Coronary artery (tissue), 2 donors: Measurements from ENCODE around the gene E2F2.

Experiments
- DNase-seq: peaks from one replicate; pipeline ENCODE4 v3.0.0-alpha.2; 2017; ENCODE audit warnings: low spot score
- H3K27ac ChIP-seq, 2 donors: fragments of 200-600 bp; sonication (generic); one replicate each; pipeline ENCODE4 v1.5.1; 2016 to 2019
- H3K4me3 ChIP-seq: fragments of 200-600 bp; sonication (generic); 2 replicates; pipeline ENCODE4 v1.5.1; 2016; ENCODE audit warnings: mild to moderate bottlenecking, moderate library complexity
- CTCF ChIP-seq: fragments of 200-600 bp; sonication (generic); IDR thresholded peaks from one replicate; pipeline ENCODE4 v1.5.1; 2019; ENCODE audit warnings: antibody characterized with exemption

Gene E2F2

GRCh38 chr1:23562137-23562876 lies 31.3 kb upstream of the E2F2 start:
- H3K4me3 ChIP-seq, result peak overlapping the region; percentile 84
- peak; percentile 99 for DNase-seq

GRCh38 chr1:23561813-23562100 lies 30.7 kb upstream of the E2F2 start:
- TF ChIP-seq CTCF, result no peak
- H3K4me3 ChIP-seq, result peak overlapping the region; percentile 84
- no peak for DNase-seq

More at GRCh38 chr1:23562137-23562876, 31.3 kb upstream of the E2F2 start:
- H3K27ac ChIP-seq, result peak overlapping the region; percentile 94 to 95
- TF ChIP-seq CTCF, result no peak

GRCh38 chr1:23561076-23561812 lies 30.2 kb upstream of the E2F2 start:
- Histone ChIP-seq H3K27ac (peak overlapping the region; percentile 94 to 95), H3K4me3 (peak overlapping the region; percentile 84)
- no peak for DNase-seq
- no peak for TF ChIP-seq CTCF

More at GRCh38 chr1:23561813-23562100, 30.7 kb upstream of the E2F2 start:
- peak overlapping the region; percentile 94 to 95 for H3K27ac ChIP-seq

- H3K27ac ChIP-seq, result peak overlapping the region; percentile 94 to 95
- DNase-seq, result no peak
- no peak for TF ChIP-seq CTCF
- peak overlapping the region; percentile 84 for H3K4me3 ChIP-seq
Measured at GRCh38 chr1:23559985-23560741, 29.1 kb upstream of the E2F2 start.

GRCh38 chr1:23559136-23559984 lies 28.3 kb upstream of the E2F2 start, which contains the start of gene ID3:
TSS of gene ID3 (minus strand) at chr1:23559501. CDS start at chr1:23559426, 75 bp downstream.
- DNase-seq, result peak; percentile 98
- no peak for TF ChIP-seq CTCF
- Histone ChIP-seq H3K27ac (peak within 1 kb of the TSS; percentile 94 to 95), H3K4me3 (peak within 1 kb of the TSS; percentile 84)

- TF ChIP-seq CTCF, result no peak
Measured at GRCh38 chr1:23558872-23559135, 27.8 kb upstream of the E2F2 start.

More at GRCh38 chr1:23558872-23559135, 27.8 kb upstream of the E2F2 start:
- peak overlapping the region; percentile 94 to 95 for H3K27ac ChIP-seq
- H3K4me3 ChIP-seq, result peak overlapping the region; percentile 84
- peak; percentile 82 for DNase-seq
